ENCODE data around the gene ARL15. TPM values are rescaled to one million over a fixed set of nuclear protein-coding genes. Genes with fewer than 3 reads are reported as not detected.

The ARL15 gene
- total RNA-seq, 4 donors from 2014 or later = 19.6 to 52.5 (median 30.6) TPM

DNA sequence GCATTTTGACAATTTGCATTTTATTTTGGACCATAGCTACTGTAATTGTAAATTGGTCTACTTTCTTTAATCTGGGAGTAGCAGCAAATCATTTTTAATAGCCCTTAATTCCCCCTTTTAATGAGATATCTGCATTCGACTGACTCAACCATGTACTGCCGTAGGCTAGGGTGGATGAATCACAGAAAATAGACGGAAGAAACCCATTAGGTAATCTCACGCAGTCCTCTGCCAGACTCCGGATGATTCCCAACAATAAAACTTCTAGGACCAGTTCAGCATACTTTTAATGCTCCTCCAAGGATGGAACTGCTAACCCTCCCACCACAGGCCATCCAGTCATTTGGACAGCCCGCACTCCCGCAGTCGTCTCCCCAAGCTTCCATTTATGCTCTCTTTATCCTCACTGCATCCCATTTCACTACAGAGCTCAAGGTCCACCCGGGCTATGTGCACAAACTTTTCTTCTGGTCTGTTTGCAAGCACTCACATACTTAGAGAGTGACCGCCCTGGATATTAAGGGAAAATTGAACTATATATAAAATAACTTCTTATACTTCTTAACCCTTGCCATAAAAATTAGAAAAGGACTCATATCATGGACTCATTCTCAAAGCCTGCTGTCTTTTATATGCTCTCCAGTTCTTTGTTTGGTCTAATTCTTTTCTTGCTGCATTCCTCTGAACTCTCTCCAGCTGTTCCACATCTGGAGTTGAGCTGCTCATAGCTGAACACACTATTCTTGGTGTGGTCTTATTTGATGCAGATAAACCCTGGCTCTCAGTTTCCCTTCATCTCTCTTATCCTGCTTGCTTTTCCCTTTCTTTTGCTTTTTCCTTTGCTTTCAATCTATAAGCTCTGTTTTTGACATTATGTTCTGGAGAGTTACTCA, 326.6 kb downstream of the ARL15 start:
- TF ChIP-seq, protein P1, sequence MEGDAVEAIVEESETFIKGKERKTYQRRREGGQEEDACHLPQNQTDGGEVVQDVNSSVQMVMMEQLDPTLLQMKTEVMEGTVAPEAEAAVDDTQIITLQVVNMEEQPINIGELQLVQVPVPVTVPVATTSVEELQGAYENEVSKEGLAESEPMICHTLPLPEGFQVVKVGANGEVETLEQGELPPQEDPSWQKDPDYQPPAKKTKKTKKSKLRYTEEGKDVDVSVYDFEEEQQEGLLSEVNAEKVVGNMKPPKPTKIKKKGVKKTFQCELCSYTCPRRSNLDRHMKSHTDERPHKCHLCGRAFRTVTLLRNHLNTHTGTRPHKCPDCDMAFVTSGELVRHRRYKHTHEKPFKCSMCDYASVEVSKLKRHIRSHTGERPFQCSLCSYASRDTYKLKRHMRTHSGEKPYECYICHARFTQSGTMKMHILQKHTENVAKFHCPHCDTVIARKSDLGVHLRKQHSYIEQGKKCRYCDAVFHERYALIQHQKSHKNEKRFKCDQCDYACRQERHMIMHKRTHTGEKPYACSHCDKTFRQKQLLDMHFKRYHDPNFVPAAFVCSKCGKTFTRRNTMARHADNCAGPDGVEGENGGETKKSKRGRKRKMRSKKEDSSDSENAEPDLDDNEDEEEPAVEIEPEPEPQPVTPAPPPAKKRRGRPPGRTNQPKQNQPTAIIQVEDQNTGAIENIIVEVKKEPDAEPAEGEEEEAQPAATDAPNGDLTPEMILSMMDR (IDR thresholded peaks at IDR 0.05; ENCODE audit: low read depth) = no peak

GRCh38 chr5:53980061-53980460, 330.3 kb downstream of the ARL15 start:
- TF ChIP-seq, protein P1 (IDR thresholded peaks at IDR 0.05; ENCODE audit: low read depth) = no peak

DNA sequence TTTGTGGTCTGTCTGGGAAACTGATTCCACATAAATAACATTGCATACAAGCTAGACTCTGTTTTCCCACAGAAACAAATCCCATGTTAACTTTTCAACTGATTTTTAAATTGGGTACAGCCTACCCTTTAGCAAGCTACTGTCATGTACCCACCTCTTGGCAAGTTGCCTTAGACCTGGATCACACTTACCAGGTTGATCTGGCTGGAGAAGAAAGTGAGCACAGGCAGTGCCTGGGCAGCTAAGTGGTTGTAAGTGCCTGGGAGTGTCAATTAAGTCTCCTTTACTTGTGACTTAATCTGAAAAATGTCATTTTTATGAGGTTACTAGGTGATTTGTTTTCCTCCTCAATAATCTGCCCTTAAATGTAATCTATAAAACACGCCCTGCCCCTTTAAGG, 336.4 kb downstream of the ARL15 start:
- TF ChIP-seq, protein P1 (IDR thresholded peaks at IDR 0.05; ENCODE audit: low read depth) = no peak

DNA sequence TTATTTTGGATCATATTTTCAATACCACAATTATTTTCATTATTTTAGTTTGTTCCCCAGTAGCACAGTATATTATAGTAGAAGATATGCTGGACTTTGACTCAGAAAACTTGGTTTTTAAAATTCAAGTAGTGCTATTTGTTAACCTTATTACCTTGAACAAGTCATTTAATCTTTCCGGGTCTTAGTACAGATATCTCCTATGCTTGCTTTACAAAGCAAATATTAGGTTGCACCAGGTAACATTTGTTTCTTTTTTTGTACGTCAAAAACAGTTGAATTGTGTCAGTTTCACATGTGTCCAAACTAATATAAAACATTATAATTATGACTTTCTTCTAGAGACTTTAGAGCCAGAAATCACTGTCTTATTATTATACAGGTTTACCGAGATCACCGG, 338.1 kb downstream of the ARL15 start:
- TF ChIP-seq, protein P1 (IDR thresholded peaks at IDR 0.05; ENCODE audit: low read depth) = no peak

DNA sequence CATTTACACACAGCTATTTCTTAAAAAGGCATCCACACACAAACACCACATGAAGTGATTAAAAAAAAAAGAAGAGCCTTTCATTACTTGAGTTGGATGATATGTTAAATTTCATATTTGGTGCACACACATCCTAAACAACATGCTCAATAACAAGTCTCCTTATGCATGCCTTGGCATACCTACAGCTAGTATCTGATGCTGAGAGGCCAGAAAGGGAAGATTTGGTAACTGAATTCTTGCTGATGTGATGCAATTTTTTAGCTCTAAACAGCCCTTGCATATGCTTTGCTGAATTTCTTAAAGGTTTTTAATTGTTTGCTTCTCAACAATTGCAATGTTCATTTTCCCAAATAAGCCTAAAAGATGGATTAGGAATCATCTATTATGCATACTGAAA, 338.8 kb downstream of the ARL15 start:
- TF ChIP-seq, protein P1 (IDR thresholded peaks at IDR 0.05; ENCODE audit: low read depth) = no peak

- TF ChIP-seq, protein P1 (IDR thresholded peaks at IDR 0.05; ENCODE audit: low read depth) = no peak
Measured at GRCh38 chr5:53971131-53971530, 339.2 kb downstream of the ARL15 start.

DNA sequence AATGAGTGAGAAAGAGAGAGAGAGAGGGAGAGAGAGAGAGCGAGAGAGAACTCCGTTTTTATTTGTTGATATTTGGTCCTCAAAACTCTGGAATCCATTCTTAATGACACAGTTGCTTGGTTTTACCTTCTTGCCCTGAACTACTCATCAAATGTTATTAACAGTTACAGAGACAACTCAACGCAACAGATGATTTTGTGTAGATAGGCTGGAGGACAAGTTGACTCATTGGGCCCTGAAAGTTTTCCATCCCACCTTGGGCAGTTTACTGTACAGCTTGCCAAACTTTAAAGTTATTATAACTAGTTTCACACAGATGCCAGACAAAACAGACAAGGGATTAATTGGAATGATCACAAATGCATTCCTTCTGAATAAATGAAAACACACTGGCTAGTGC, 339.9 kb downstream of the ARL15 start:
- TF ChIP-seq, protein P1 (IDR thresholded peaks at IDR 0.05; ENCODE audit: low read depth) = no peak
